ENCODE results near the gene OR6Q1.

Gene OR6Q1

GRCh38 chr11:58028687-58029411, 1.9 kb upstream of the OR6Q1 start:
- no peak overlapping the region for H3K4me3 ChIP-seq (ENCODE audit: low read depth, low read length)
- no peak for TF ChIP-seq CTCF (IDR thresholded peaks at IDR 0.05; ENCODE audit: low read depth, low read length)

- no peak overlapping the region for H3K4me3 ChIP-seq (ENCODE audit: low read depth, low read length)
- TF ChIP-seq CTCF (IDR thresholded peaks at IDR 0.05; ENCODE audit: low read depth, low read length), result no peak
Observed at GRCh38 chr11:58034471-58034870, 3.7 kb downstream of the OR6Q1 start.

- no peak for TF ChIP-seq CTCF (IDR thresholded peaks at IDR 0.05; ENCODE audit: low read depth, low read length)
- H3K4me3 ChIP-seq (ENCODE audit: low read depth, low read length), result no peak overlapping the region
Observed at GRCh38 chr11:58039589-58039988, 8.8 kb downstream of the OR6Q1 start.

GRCh38 chr11:58043379-58043778, 12.6 kb downstream of the OR6Q1 start:
- TF ChIP-seq CTCF (IDR thresholded peaks at IDR 0.05; ENCODE audit: low read depth, low read length), result no peak
- H3K4me3 ChIP-seq (ENCODE audit: low read depth, low read length), result no peak overlapping the region

GRCh38 chr11:58046231-58046630, 15.5 kb downstream of the OR6Q1 start:
- H3K4me3 ChIP-seq (ENCODE audit: low read depth, low read length), result no peak overlapping the region
- TF ChIP-seq CTCF (IDR thresholded peaks at IDR 0.05; ENCODE audit: low read depth, low read length), result no peak

GRCh38 chr11:58047818-58048217, 17.1 kb downstream of the OR6Q1 start:
- TF ChIP-seq CTCF (IDR thresholded peaks at IDR 0.05; ENCODE audit: low read depth, low read length), result no peak
- H3K4me3 ChIP-seq (ENCODE audit: low read depth, low read length), result no peak overlapping the region

GRCh38 chr11:58055806-58056401, 25.2 kb downstream of the OR6Q1 start:
- TF ChIP-seq CTCF (IDR thresholded peaks at IDR 0.05; ENCODE audit: low read depth, low read length), result no peak
- H3K4me3 ChIP-seq (ENCODE audit: low read depth, low read length), result no peak overlapping the region
